DND-41 (cell line): ENCODE results near the gene MB21D2.

Experiments used
- ATAC-seq: fragments of 200-7000 bp; cut with Tn5 transposase; 3 replicates; pipeline ENCODE4 v1.9.1; 2021; ENCODE audit warnings: low read depth; ENCODE audit not compliant: insufficient read depth
- DNase-seq: peaks from one replicate; pipeline ENCODE4 v3.0.0-alpha.2; 2020
- H2AFZ ChIP-seq: 2 replicates; pipeline ENCODE4 v1.6.0; 2012; ENCODE audit warnings: low read depth, low read length
- H3K27ac ChIP-seq: 2 replicates; pipeline ENCODE4 v1.5.1; 2012; ENCODE audit warnings: low read length, inconsistent platforms
- H3K27me3 ChIP-seq: fragments of 200-600 bp; sonication (generic); 2 replicates; pipeline ENCODE4 v1.6.0; 2012; ENCODE audit warnings: low read length, mild to moderate bottlenecking, inconsistent platforms; ENCODE audit not compliant: insufficient read depth, poor library complexity
- H3K36me3 ChIP-seq: 2 replicates; pipeline ENCODE4 v1.5.1; 2012; ENCODE audit warnings: low read length, inconsistent platforms; ENCODE audit not compliant: insufficient read depth
- H3K4me1 ChIP-seq: 2 replicates; pipeline ENCODE4 v1.5.1; 2012; ENCODE audit warnings: mild to moderate bottlenecking, low read length; ENCODE audit not compliant: insufficient read depth
- H3K4me2 ChIP-seq: 2 replicates; pipeline ENCODE4 v1.6.0; 2012; ENCODE audit warnings: mild to moderate bottlenecking, moderate library complexity, low read length, inconsistent platforms; ENCODE audit not compliant: insufficient read depth
- H3K4me3 ChIP-seq, 2 experiments: fragments of 200-600 bp in 1 of 2; shearing (Covaris generic) in 1 of 2; 2 replicates each; pipeline ENCODE4 v1.5.1; 2012 to 2016; ENCODE audit warnings: inconsistent platforms in 2 of 2, low read length in 2 of 2, mild to moderate bottlenecking in 2 of 2, low read depth in 1 of 2, moderate library complexity in 1 of 2
- H3K79me2 ChIP-seq: 2 replicates; pipeline ENCODE4 v1.6.0; 2012; ENCODE audit warnings: low read length, inconsistent platforms; ENCODE audit not compliant: insufficient read depth
- H3K9ac ChIP-seq: 2 replicates; pipeline ENCODE4 v1.6.0; 2012; ENCODE audit warnings: low read depth, mild to moderate bottlenecking, inconsistent platforms, low read length, moderate library complexity
- H3K9me3 ChIP-seq: 2 replicates; pipeline ENCODE4 v1.5.1; 2012; ENCODE audit warnings: low read length, moderate library complexity, mild to moderate bottlenecking, inconsistent platforms; ENCODE audit not compliant: insufficient read depth, severe bottlenecking
- H4K20me1 ChIP-seq: 2 replicates; pipeline ENCODE4 v1.6.0; 2012; ENCODE audit warnings: low read length; ENCODE audit not compliant: insufficient read depth
- EZH2 ChIP-seq: IDR thresholded peaks from 3 replicates; pipeline ENCODE4 v1.6.1; 2012; ENCODE audit warnings: borderline replicate concordance, low read depth, mild to moderate bottlenecking, moderate library complexity, low read length, inconsistent platforms; ENCODE audit not compliant: severe bottlenecking
- TF ChIP-seq, protein P1 (sequence below): IDR thresholded peaks from 2 replicates; pipeline ENCODE4 v1.5.1; 2012; ENCODE audit warnings: borderline replicate concordance, low read length, moderate library complexity, mild to moderate bottlenecking; ENCODE audit not compliant: poor library complexity, severe bottlenecking; ENCODE audit errors: extremely low read depth

Gene MB21D2

DNA sequence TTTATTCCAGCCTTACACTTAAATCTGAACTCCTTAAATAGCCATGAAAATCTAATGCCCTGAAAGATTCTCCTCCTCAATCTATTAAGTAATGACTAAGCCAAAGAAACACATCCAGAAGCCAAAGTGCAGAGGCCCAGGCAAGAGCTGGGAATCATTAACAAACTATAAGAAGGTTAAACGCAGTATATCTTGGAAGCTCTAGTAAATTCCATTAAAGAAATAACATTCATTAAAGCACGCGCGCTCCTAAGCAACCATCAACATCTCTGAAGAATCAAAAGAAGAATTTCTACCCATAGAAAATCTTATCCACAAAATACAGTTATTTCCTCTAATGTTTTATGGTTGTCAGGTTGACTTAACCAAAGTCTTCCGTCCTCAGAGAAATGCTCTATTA lies 29.5 kb downstream of the MB21D2 start:
- H3K27me3 ChIP-seq: peaks cover 8% of the 10 kb centered on the region
- H3K4me3 ChIP-seq: no peak overlapping the region
- DNase-seq (no peak), ATAC-seq (no peak)
- no peak overlapping the region for H3K4me2 ChIP-seq
- H2AFZ ChIP-seq: no peak overlapping the region
- TF ChIP-seq, protein P1, sequence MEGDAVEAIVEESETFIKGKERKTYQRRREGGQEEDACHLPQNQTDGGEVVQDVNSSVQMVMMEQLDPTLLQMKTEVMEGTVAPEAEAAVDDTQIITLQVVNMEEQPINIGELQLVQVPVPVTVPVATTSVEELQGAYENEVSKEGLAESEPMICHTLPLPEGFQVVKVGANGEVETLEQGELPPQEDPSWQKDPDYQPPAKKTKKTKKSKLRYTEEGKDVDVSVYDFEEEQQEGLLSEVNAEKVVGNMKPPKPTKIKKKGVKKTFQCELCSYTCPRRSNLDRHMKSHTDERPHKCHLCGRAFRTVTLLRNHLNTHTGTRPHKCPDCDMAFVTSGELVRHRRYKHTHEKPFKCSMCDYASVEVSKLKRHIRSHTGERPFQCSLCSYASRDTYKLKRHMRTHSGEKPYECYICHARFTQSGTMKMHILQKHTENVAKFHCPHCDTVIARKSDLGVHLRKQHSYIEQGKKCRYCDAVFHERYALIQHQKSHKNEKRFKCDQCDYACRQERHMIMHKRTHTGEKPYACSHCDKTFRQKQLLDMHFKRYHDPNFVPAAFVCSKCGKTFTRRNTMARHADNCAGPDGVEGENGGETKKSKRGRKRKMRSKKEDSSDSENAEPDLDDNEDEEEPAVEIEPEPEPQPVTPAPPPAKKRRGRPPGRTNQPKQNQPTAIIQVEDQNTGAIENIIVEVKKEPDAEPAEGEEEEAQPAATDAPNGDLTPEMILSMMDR: no peak
- no peak for TF ChIP-seq EZH2
- H3K9me3 ChIP-seq: no peaks in the 10 kb centered on the region
- no peak overlapping the region for H3K9ac ChIP-seq
- H3K79me2 ChIP-seq: no peaks in the 10 kb centered on the region
- no peaks in the 10 kb centered on the region for H4K20me1 ChIP-seq
- no peak overlapping the region for H3K27ac ChIP-seq
- H3K4me1 ChIP-seq: no peaks in the 10 kb centered on the region
- H3K36me3 ChIP-seq: no peaks in the 10 kb centered on the region

DNA sequence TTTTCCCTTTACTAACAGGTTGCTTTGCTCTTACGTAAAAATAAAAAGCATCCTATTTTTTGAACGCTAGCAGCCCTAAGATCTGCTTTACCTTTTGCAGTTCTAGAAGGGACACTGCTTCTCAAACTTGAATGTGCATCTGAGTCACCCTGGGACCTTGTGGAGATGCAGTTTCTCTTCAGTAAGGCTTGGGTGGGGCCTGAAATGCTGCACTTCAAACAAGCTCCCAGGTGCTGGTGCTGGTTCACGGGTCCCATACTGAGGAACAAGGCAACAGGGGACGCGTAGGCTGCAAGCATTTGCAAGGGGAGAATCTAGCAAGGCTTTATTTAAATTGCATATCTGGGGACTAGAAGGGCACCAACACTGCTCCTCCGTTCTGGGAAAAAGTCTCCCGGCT lies 30.0 kb downstream of the MB21D2 start:
- ATAC-seq: no peak
- H3K4me1 ChIP-seq: no peaks in the 10 kb centered on the region
- no peaks in the 10 kb centered on the region for H4K20me1 ChIP-seq
- no peaks in the 10 kb centered on the region for H3K79me2 ChIP-seq
- DNase-seq: no peak
- no peak for TF ChIP-seq EZH2
- TF ChIP-seq, protein P1: no peak
- no peak overlapping the region for H3K4me2 ChIP-seq
- H3K27me3 ChIP-seq: peaks cover 8% of the 10 kb centered on the region
- no peak overlapping the region for H3K9ac ChIP-seq
- H3K9me3 ChIP-seq: no peaks in the 10 kb centered on the region
- no peak overlapping the region for H2AFZ ChIP-seq
- H3K36me3 ChIP-seq: no peaks in the 10 kb centered on the region
- no peak overlapping the region for H3K27ac ChIP-seq
- no peak overlapping the region for H3K4me3 ChIP-seq

DNA sequence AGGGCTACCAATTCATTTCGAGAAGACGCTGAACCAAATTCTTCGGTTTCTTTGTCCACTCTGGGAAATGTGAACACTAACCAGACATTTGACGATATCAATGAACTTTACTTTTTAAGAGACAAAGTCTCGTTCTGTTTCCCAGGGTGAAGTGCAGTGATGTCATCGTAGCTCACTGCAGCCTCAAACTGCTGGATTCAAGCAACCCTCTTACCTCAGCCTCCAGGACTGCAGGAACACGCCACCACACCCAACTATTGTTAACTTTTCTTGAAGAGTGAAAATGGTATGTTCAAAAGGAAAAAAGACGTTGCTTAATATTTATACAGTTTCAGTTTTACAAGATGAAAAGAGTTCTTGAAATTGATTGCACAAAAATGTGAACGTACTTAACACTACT lies 30.6 kb downstream of the MB21D2 start:
- no peak overlapping the region for H3K4me3 ChIP-seq
- H3K4me1 ChIP-seq: no peaks in the 10 kb centered on the region
- no peaks in the 10 kb centered on the region for H3K9me3 ChIP-seq
- ATAC-seq: no peak
- no peaks in the 10 kb centered on the region for H3K79me2 ChIP-seq
- TF ChIP-seq, protein P1: no peak
- no peak for TF ChIP-seq EZH2
- H3K27ac ChIP-seq: no peak overlapping the region
- no peak overlapping the region for H3K9ac ChIP-seq
- no peak for DNase-seq
- no peak overlapping the region for H3K4me2 ChIP-seq
- no peak overlapping the region for H2AFZ ChIP-seq
- H3K36me3 ChIP-seq: no peaks in the 10 kb centered on the region
- H3K27me3 ChIP-seq: peaks cover 8% of the 10 kb centered on the region
- H4K20me1 ChIP-seq: no peaks in the 10 kb centered on the region
